Stimulated activated CD8-positive, alpha-beta memory T cell treated with anti-CD3 and anti-CD28 coated beads, Interleukin-15, amount 100 ng/mL, for 1 hour (primary cell): ENCODE results near the gene MGMT.

Experiments
- DNase-seq: peaks from one replicate; pipeline ENCODE4 v3.0.0-alpha.2; 2020; ENCODE audit warnings: low read depth

MGMT gene

GRCh38 chr10:129594811-129595210 is 127.8 kb downstream of the MGMT start:
- no peak for DNase-seq

DNA sequence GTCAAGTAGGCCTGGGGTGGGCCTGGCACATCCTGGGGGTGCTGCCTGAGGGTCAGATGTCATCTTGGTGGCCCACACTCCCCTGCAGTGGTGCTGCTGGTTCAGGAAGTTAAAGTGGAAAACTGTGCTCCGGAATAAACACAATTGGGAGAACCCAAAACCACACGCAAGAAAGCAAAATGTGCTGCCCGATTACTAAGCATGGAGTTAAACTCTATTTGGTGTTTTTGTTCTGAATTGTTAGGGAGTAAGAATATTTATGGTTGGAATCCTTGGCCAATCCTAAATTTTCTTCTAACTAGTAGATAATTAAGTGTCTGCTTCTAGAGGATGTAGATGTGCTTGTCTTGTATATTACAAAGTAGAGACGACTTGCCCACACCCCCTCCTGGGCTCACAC is 131.4 kb downstream of the MGMT start:
- DNase-seq = no peak

DNA sequence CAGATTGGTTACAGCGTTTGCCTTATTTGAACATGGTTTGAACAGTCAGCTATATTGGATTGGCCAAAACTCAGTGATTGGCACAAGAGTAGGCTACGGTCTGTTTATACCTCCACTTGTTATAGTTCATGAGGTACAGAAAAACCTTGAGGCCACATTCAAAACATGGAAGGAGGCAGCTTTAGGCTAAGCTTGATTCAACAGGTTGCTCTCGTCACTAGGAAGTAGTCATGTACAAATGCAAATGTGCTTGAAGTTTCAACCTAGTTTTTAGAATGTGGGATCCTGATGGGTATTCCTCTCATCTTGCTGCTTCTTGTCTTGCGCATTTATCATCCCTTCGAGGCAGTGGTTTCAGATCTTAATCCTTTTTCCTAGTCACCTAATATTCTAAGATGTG is 132.1 kb downstream of the MGMT start:
- no peak for DNase-seq

GRCh38 chr10:129601737-129602136 is 134.7 kb downstream of the MGMT start:
- no peak for DNase-seq

DNA sequence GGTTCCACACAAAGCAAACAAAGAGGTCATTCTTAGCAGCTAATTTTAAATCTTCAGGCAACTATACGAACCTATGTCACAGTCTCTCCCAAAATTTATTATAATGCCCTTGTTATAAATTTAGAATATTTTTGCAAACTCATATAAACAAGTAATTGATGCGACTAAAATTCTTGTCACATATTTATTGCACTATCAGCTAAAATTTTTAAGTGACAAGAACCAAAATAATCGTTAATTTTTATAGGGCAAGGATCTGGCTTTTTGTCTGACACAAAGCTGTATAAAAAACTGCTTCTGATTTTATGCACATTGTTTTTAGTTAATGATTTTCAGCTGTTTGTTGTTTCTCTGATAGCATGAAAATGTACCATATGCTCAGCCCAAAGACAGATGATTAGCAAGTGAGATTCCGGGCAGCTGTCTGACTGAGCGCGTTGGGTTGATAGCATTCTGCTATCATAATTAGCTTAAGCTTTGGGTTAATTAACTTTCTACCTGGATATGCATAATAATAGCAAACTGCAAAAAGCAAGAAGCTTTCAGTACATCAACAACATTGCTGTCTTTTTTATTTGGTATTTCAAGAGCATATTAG is 136.0 kb downstream of the MGMT start:
- no peak for DNase-seq

GRCh38 chr10:129604333-129605032 is 137.4 kb downstream of the MGMT start:
- no peak for DNase-seq

DNA sequence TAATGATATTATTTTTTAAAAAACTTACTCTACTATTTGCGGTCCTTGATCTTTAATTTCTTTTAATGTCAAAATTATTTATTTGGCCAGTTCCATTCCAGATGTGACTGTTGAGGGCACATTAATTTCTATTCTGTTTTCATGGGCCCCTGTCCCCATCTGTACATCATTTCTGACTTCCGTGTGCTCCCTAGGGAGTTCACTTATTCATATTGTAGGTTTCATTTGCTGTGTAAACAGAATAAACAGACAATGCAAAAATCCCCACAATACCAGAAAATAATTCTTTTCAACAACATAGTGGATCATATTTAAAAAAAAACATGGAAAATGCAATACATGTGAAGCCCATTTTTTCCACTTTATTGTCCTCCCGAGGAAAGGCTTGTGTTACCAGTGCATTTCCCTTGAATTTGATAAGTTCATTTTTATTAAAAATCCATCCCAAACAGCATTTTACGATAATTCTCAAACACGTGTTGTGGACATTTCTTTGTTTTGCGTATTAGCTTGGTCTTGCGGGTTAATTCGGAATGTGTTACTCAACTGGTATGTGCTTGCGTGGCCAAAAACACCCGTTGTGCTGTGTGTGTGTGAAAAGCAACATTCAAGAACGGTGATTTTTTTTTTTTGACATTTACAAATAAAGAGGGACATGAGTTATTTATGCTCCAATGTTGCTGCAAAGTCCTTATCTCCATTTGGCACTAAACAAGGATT is 138.4 kb downstream of the MGMT start:
- DNase-seq = no peak

- DNase-seq = no peak
Measured at GRCh38 chr10:129605986-129606518, 139.0 kb downstream of the MGMT start.

DNA sequence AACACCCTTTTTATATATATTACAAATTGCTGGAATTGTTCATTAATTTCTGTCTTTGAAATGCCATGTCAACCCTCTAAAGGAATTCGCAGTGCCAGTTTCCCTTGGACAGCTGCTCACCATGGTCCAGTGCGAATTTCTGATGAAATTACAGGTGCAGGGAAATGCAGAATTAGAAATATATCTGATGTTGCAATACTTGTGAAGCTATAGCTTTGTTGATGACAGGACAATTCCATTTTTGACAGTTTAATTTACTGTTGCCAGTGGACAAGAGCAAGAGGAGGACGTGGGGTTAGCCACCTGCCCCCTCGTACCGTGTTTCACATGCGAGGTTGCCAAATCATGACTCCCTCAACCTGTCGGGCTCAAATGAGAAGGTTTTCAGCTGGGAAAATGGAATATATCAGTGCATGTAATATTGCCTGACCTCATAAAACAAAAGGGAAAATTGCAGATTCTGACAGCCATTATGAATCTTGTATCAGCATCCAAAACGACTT is 140.6 kb downstream of the MGMT start:
- no peak for DNase-seq

DNA sequence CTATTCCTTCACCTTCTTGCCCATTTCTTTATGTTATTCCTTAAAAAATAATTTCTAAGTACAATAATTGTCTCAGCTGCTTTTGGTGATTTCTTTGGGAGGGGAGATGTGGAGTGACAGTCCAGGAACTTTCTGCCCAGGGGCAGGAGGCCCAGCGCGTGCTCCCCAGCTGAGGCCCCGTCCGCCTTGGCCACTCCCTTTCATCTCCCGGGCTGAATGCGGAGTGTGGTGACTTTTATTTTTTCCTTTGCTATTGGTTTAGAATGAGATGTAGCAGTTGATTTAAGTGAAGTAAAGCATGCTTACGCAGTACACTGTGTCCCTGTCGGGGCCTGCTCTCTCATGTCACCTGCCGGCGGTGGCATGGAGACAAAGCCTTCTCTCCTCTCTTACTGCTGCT is 141.6 kb downstream of the MGMT start:
- no peak for DNase-seq

DNA sequence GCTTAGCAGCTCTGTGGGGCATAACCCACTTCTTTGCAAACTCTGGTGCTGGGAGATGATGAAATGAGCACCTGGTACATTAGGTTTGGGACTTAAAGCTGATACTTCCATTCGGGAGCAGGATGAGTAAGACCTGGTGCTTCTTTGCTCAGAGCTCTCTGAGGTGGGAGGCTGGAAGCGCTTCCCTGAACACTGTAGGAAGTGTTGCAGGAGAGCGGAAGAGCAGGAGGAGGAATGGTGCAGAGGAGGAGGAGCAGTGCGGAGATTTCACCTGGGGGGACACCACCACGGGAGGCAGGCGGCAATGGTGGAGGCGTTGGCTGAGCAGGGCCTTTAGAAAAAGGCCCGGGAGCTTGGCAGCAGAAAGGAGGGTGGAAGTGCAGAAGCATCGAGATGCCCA is 142.5 kb downstream of the MGMT start:
- DNase-seq = no peak

- no peak for DNase-seq
Measured at GRCh38 chr10:129612481-129613109, 145.6 kb downstream of the MGMT start.

GRCh38 chr10:129613377-129613980 is 146.4 kb downstream of the MGMT start:
- no peak for DNase-seq

DNA sequence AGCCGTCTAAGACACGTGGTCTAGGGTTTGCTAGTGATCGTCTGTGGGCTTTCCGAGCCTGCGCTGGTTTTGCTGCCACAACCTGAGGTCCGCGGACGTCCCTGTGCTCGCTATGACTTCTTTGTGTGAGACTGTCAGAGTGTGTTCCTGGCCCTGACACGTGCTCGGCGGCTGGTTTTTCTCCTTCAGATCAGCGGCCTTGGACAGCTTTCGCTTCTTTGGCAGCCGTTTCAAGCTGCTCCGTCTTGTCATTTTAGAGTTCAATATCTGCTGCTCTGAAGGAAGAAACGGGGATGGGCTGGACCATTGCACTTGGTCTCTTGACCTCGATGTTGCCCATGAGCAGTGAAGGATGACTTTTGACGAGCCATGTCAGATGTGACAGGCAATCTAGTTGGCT is 147.3 kb downstream of the MGMT start:
- DNase-seq = no peak

GRCh38 chr10:129615381-129615780 is 148.3 kb downstream of the MGMT start:
- no peak for DNase-seq

GRCh38 chr10:129615921-129616525 is 149.0 kb downstream of the MGMT start:
- DNase-seq = no peak

- DNase-seq = no peak
Measured at GRCh38 chr10:129617768-129618167, 150.7 kb downstream of the MGMT start.

DNA sequence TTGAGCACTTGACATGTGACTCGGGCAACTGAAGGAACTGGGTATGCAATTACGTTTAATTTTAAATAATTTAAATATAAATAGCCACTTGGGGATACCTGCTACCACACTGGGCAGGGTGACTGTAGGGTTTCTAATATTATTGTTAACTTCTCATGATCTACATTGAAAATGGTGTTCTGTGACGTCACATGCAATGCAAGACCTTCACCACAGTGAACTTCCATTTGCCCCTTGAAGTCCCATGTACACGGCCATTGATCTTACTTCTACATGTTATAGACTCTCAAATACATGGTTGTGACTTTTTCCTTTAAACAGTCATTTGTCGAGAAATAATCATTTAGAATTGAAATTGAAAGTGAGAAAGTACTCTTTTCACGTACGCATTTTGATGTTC is 154.0 kb downstream of the MGMT start:
- DNase-seq = no peak

DNA sequence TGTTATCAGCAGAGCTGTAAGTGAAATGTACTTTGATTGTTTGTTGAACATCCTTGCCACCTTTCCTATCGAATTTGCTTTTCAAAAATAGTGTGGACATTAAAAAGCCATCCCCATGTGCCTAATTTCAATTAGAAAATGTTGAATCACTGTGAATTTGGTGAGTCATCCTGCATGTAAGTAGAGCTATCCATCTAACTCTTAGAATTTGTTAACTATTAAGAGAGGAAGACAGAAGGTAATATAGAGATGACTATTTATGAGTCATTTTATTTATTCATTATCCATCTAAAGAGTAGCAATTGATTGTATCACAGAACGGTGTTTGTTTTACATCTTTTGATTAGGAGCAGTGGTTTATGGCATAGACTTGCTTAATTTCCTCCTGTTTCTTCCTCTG is 154.7 kb downstream of the MGMT start:
- no peak for DNase-seq

DNA sequence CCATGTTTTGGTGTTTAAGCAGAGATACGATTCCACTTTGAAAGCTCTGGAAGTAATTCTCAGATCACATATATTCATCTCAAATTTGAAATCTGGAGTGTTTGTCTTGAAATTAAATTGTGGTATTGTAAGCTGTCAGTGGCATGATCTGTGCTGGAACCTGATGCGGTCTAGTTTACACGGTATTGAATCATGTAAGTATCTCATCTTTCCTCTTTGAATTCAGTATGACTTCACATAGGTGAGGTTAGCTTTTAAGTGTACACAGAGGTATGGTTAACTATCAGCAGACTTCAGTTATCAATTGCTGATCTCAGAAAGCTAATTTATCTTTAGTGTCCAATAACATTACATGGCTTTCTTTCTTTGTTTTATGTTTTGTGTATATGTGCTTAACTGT is 155.2 kb downstream of the MGMT start:
- DNase-seq = no peak

DNA sequence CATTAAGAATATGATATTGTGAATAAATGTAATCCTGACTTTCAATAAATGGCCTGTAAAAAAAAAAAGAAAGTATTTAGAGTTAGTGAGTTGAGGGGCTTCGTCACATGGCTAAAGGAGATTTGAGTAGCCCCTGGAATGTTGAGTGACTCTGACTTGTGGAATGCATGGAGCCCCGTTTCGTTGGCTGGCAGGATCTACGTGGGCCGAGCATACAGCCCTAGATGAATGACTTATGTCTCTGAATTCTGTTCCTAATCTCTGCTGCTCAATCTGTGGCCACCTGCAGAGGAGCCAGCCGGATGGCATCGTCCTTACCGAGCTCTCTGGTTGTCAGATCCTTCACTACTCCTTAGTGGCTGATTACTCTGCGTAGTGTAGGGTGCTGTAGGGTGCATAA is 155.7 kb downstream of the MGMT start:
- DNase-seq = no peak

DNA sequence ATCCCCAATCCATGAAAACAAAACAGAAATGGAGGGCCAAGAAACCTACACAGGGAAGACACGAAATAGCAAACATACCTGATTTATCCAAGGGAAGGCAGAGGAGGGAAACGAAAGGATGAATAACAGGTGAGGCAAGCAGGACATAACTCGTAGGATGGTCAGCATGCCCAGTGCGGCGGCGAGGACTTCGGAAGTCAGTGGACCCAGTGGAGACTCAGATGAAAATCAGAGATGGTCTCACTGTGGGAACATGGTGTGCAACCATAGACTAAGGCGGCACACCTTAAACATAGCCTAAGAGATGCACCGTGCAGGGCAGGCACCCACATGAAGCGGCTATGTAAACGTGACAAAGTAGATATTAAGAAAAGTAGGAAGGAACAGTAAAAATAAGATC is 157.5 kb downstream of the MGMT start:
- no peak for DNase-seq
